Pons (tissue), 1 donor: ENCODE data around the gene C16orf90.
"Not testable (repeated sequence)": the region's sequence is repeated elsewhere in the genome, so short reads cannot be mapped to it uniquely, and the experiment has no call there.

Experiments
- DNase-seq: peaks from one replicate; pipeline ENCODE4 v3.0.0-alpha.2; 2016; ENCODE audit warnings: low spot score

C16orf90 gene

GRCh38 chr16:3484318-3485096 lies 10.8 kb downstream of the C16orf90 start:
- peak; percentile 45 for DNase-seq

GRCh38 chr16:3482659-3483241 lies 12.5 kb downstream of the C16orf90 start:
- no peak for DNase-seq

GRCh38 chr16:3481696-3482658 lies 13.3 kb downstream of the C16orf90 start:
- DNase-seq, result no peak

GRCh38 chr16:3480901-3481695 lies 14.2 kb downstream of the C16orf90 start:
- no peak for DNase-seq

GRCh38 chr16:3479654-3480216 lies 15.6 kb downstream of the C16orf90 start:
- no peak for DNase-seq

- no peak for DNase-seq
These were observed 16.9 kb downstream of the C16orf90 start for GRCh38 chr16:3478242-3478925.

GRCh38 chr16:3476409-3476808 lies 18.9 kb downstream of the C16orf90 start:
- no peak for DNase-seq

- DNase-seq, result no peak
These were observed 19.5 kb downstream of the C16orf90 start for GRCh38 chr16:3475604-3476375.

GRCh38 chr16:3474870-3475269 lies 20.4 kb downstream of the C16orf90 start:
- not testable (repeated sequence) for DNase-seq

GRCh38 chr16:3474136-3474779 lies 21.0 kb downstream of the C16orf90 start:
- no peak for DNase-seq

- DNase-seq, result not testable (repeated sequence)
These were observed 21.7 kb downstream of the C16orf90 start for GRCh38 chr16:3473596-3473943.

GRCh38 chr16:3472878-3473595 lies 22.3 kb downstream of the C16orf90 start:
- no peak for DNase-seq

GRCh38 chr16:3471518-3472176 lies 23.6 kb downstream of the C16orf90 start:
- no peak for DNase-seq

GRCh38 chr16:3470723-3471122 lies 24.6 kb downstream of the C16orf90 start:
- DNase-seq, result no peak

GRCh38 chr16:3469736-3470135 lies 25.6 kb downstream of the C16orf90 start:
- no peak for DNase-seq

GRCh38 chr16:3468501-3468900 lies 26.8 kb downstream of the C16orf90 start:
- no peak for DNase-seq

GRCh38 chr16:3467921-3468320 lies 27.4 kb downstream of the C16orf90 start:
- DNase-seq, result no peak

GRCh38 chr16:3467182-3467581 lies 28.1 kb downstream of the C16orf90 start:
- no peak for DNase-seq
